Neural crest cell (in vitro differentiated cells): ENCODE measurements around the gene ABCC3. TPM values are rescaled to one million over a fixed set of nuclear protein-coding genes. Genes with fewer than 3 reads are reported as not detected.
A peak's percentile ranks its signal among the peaks of the same experiment; 100 is the strongest.

ENCODE experiments used
- DNase-seq: peaks from one replicate; pipeline ENCODE4 v3.0.0; 2021; ENCODE audit warnings: low read depth, mixed read lengths, low spot score
- H3K27ac Mint-ChIP-seq: one replicate; pipeline ENCODE4 v1.8.0; 2021; ENCODE audit warnings: mild to moderate bottlenecking, mixed read lengths; ENCODE audit not compliant: unreplicated experiment
- H3K27me3 Mint-ChIP-seq: 2 replicates; pipeline ENCODE4 v1.8.0; 2021; ENCODE audit warnings: low read depth, mild to moderate bottlenecking, mixed read lengths
- H3K36me3 Mint-ChIP-seq: 2 replicates; pipeline ENCODE4 v1.8.0; 2021; ENCODE audit warnings: low read depth, mild to moderate bottlenecking, mixed read lengths
- H3K4me1 Mint-ChIP-seq: 2 replicates; pipeline ENCODE4 v1.8.0; 2021; ENCODE audit warnings: mixed read lengths
- H3K4me3 Mint-ChIP-seq: one replicate; pipeline ENCODE4 v1.8.0; 2021; ENCODE audit warnings: mild to moderate bottlenecking, mixed read lengths
- H3K9me3 Mint-ChIP-seq: 2 replicates; pipeline ENCODE4 v1.8.0; 2021; ENCODE audit warnings: mixed read lengths
- total RNA-seq: library from RNA; stranded (reverse); gene quantifications from 2 replicates; pipeline ENCODE4 v1.2.1, GENCODE V29; 2021
- TF ChIP-seq, protein P1 (sequence below): fragments of 200-600 bp; sonication (generic); conservative IDR thresholded peaks from 2 replicates; pipeline ENCODE4 v1.5.0; 2021; ENCODE audit warnings: antibody characterized with exemption, mild to moderate bottlenecking

Gene ABCC3
- total RNA-seq, 1 donor from 2014 or later: not detected

- Mint-ChIP-seq H3K4me3 (no peak overlapping the region), H3K27me3 (no peaks in the 10 kb centered on the region), H3K4me1 (peaks cover 12% of the 10 kb centered on the region), H3K27ac (peak overlapping the region; percentile 67), H3K36me3 (no peaks in the 10 kb centered on the region), H3K9me3 (no peaks in the 10 kb centered on the region)
- DNase-seq: no peak
- TF ChIP-seq, protein P1, sequence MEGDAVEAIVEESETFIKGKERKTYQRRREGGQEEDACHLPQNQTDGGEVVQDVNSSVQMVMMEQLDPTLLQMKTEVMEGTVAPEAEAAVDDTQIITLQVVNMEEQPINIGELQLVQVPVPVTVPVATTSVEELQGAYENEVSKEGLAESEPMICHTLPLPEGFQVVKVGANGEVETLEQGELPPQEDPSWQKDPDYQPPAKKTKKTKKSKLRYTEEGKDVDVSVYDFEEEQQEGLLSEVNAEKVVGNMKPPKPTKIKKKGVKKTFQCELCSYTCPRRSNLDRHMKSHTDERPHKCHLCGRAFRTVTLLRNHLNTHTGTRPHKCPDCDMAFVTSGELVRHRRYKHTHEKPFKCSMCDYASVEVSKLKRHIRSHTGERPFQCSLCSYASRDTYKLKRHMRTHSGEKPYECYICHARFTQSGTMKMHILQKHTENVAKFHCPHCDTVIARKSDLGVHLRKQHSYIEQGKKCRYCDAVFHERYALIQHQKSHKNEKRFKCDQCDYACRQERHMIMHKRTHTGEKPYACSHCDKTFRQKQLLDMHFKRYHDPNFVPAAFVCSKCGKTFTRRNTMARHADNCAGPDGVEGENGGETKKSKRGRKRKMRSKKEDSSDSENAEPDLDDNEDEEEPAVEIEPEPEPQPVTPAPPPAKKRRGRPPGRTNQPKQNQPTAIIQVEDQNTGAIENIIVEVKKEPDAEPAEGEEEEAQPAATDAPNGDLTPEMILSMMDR: no peak
Observed at GRCh38 chr17:50660042-50660886, 25.6 kb downstream of the ABCC3 start.

DNA sequence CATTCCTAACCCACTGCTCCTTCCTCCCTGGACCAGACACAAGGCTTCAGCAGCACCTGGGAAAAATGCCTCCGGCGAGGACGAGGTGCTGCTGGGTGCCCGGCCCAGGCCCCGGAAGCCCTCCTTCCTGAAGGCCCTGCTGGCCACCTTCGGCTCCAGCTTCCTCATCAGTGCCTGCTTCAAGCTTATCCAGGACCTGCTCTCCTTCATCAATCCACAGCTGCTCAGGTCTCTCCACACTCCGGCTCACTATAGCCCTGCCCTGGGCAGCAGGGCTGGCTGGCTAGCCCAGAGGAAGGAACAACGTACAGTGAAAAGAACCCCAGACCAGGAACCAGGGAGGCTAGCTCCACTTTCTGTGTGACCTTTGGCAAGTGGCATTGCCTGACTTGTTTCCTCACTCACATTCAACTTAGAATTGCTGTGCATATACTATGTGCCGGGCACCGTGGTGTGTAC lies 26.2 kb downstream of the ABCC3 start:
- Mint-ChIP-seq H3K4me3 (no peak overlapping the region), H3K27me3 (no peaks in the 10 kb centered on the region), H3K27ac (peak overlapping the region; percentile 67), H3K4me1 (peaks cover 12% of the 10 kb centered on the region), H3K36me3 (no peaks in the 10 kb centered on the region), H3K9me3 (no peaks in the 10 kb centered on the region)
- DNase-seq: no peak
- TF ChIP-seq, protein P1: no peak

DNA sequence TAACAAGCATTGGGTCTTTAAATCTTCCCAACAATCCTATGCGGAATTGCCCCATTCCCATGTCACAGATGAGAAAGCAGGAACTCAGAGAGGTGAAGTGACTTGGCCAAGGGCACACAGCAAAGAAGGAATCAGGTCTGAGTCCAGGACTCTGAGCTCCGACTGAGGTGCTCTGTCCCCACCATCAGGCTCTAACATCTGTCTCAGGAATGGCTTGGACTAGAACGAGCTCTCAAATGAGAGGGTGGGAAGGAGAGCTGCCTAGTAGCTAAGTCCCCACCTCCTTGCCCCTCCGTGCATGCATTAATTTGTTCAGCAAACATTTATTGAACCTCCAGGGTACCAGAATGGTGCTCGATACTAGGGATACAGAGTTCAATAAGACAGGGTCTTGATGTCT lies 26.7 kb downstream of the ABCC3 start:
- H3K36me3 Mint-ChIP-seq: no peaks in the 10 kb centered on the region
- no peak overlapping the region for H3K27ac Mint-ChIP-seq
- H3K4me1 Mint-ChIP-seq: peaks cover 12% of the 10 kb centered on the region
- H3K27me3 Mint-ChIP-seq: no peaks in the 10 kb centered on the region
- H3K9me3 Mint-ChIP-seq: no peaks in the 10 kb centered on the region
- TF ChIP-seq, protein P1: no peak
- H3K4me3 Mint-ChIP-seq: no peak overlapping the region
- no peak for DNase-seq

GRCh38 chr17:50661795-50662391 lies 27.2 kb downstream of the ABCC3 start:
- H3K9me3 Mint-ChIP-seq: no peaks in the 10 kb centered on the region
- no peak overlapping the region for H3K27ac Mint-ChIP-seq
- H3K4me3 Mint-ChIP-seq: no peak overlapping the region
- no peaks in the 10 kb centered on the region for H3K27me3 Mint-ChIP-seq
- DNase-seq: no peak
- peaks cover 12% of the 10 kb centered on the region for H3K4me1 Mint-ChIP-seq
- H3K36me3 Mint-ChIP-seq: no peaks in the 10 kb centered on the region
- TF ChIP-seq, protein P1: no peak

- Mint-ChIP-seq H3K9me3 (no peaks in the 10 kb centered on the region), H3K4me3 (no peak overlapping the region)
Observed at GRCh38 chr17:50662632-50663225, 28.0 kb downstream of the ABCC3 start.

More at GRCh38 chr17:50662632-50663225, 28.0 kb downstream of the ABCC3 start:
- TF ChIP-seq, protein P1: no peak
- DNase-seq: no peak
- H3K27ac Mint-ChIP-seq: peak overlapping the region; percentile 68
- no peaks in the 10 kb centered on the region for H3K36me3 Mint-ChIP-seq
- H3K4me1 Mint-ChIP-seq: peaks cover 12% of the 10 kb centered on the region
- no peaks in the 10 kb centered on the region for H3K27me3 Mint-ChIP-seq
